GM12878 (cell line): ENCODE results near the gene SCTR.
A peak's percentile ranks its signal among the peaks of the same experiment; 100 is the strongest.

Experiments used
- CBX5 ChIP-seq: sonication (generic); IDR thresholded peaks from 2 replicates; pipeline ENCODE4 v1.6.1; 2016; ENCODE audit warnings: low read depth, moderate library complexity, mild to moderate bottlenecking, inconsistent platforms
- CEBPB ChIP-seq, 2 experiments: fragments of 150-350 bp in 1 of 2; IDR thresholded peaks; 2 replicates each; pipeline ENCODE4 v1.6.1; 2012 to 2014; ENCODE audit warnings: low read depth in 2 of 2, low read length in 2 of 2, borderline replicate concordance in 1 of 2, inconsistent platforms in 1 of 2
- CEBPZ ChIP-seq: fragments of 150-350 bp; IDR thresholded peaks from 2 replicates; pipeline ENCODE4 v1.6.1; 2016; ENCODE audit warnings: low read depth, low read length
- CHD1 ChIP-seq: IDR thresholded peaks from 2 replicates; pipeline ENCODE4 v1.6.1; 2012; ENCODE audit warnings: low read depth, low read length, improper control_type of control experiment
- CTCF ChIP-seq, 3 experiments: IDR thresholded peaks in 2 of 3; conservative IDR thresholded peaks in 1 of 3; 2 replicates each; pipeline ENCODE4 v1.5.1; 2011; ENCODE audit warnings: low read depth in 3 of 3, low read length in 3 of 3, mild to moderate bottlenecking in 3 of 3, control low read depth in 2 of 3, moderate library complexity in 2 of 3, inconsistent platforms in 1 of 3, mixed read lengths in 1 of 3; ENCODE audit not compliant: control insufficient read depth in 2 of 3, insufficient read depth in 1 of 3; ENCODE audit errors: extremely low read depth in 1 of 3
- IKZF1 ChIP-seq: fragments of 450-650 bp; conservative IDR thresholded peaks from 2 replicates; pipeline ENCODE4 v1.6.1; 2017; ENCODE audit warnings: antibody characterized with exemption, mild to moderate bottlenecking
- MAX ChIP-seq: IDR thresholded peaks from 2 replicates; pipeline ENCODE4 v1.6.1; 2012; ENCODE audit warnings: low read depth, low read length, improper control_type of control experiment
- NRF1 ChIP-seq: conservative IDR thresholded peaks from 2 replicates; pipeline ENCODE4 v1.6.1; 2011; ENCODE audit warnings: mild to moderate bottlenecking, low read depth, low read length, improper control_type of control experiment
- ZNF592 ChIP-seq: fragments of 450-650 bp; IDR thresholded peaks from 2 replicates; pipeline ENCODE4 v1.6.1; 2017; ENCODE audit warnings: mild to moderate bottlenecking, moderate library complexity

GRCh38 chr2:119475225-119475856 is 48.9 kb downstream of the SCTR start:
- TF ChIP-seq NRF1 (no peak), CTCF (IDR thresholded peaks at IDR 0.05 in 2 of 3, conservative IDR thresholded peaks at IDR 0.05 in 1 of 3; ENCODE audit: control insufficient read depth in 2 of 3, extremely low read depth in 1 of 3, insufficient read depth in 1 of 3, low read depth in 3 of 3, low read length in 3 of 3) (0 out of 6 replicates have a peak, but pooled peaks of 1 of the 3 experiments have one; percentile 3), CEBPB (IDR thresholded peaks at IDR 0.05; ENCODE audit: borderline replicate concordance in 1 of 2, low read depth in 2 of 2, low read length in 2 of 2) (no peak), ZNF592 (no peak), CBX5 (no peak), MAX (no peak), CEBPZ (no peak), CHD1 (no peak), IKZF1 (no peak)
